HEK293 (cell line): ENCODE data around the gene LRP8.
A peak's percentile ranks its signal among the peaks of the same experiment; 100 is the strongest.

Experiments
- GLI2 ChIP-seq: fragments of 450-650 bp; formaldehyde crosslinking; IDR thresholded peaks from 2 replicates; pipeline ENCODE4; 2017; ENCODE audit warnings: missing biosample characterization, missing genetic modification characterization, low read depth, borderline replicate concordance
- HIC1 ChIP-seq: fragments of 450-650 bp; formaldehyde crosslinking; IDR thresholded peaks from 2 replicates; pipeline ENCODE4 v1.5.1; 2016; ENCODE audit warnings: missing biosample characterization, missing genetic modification characterization
- PRDM1 ChIP-seq: fragments of 450-650 bp; formaldehyde crosslinking; IDR thresholded peaks from 2 replicates; pipeline ENCODE4; 2016; ENCODE audit warnings: missing biosample characterization, missing genetic modification characterization
- PRDM4 ChIP-seq: fragments of 450-650 bp; formaldehyde crosslinking; IDR thresholded peaks from 2 replicates; pipeline ENCODE4 v1.5.1; 2017; ENCODE audit warnings: missing biosample characterization, missing genetic modification characterization
- PRDM6 ChIP-seq: fragments of 450-650 bp; formaldehyde crosslinking; IDR thresholded peaks from 2 replicates; pipeline ENCODE4 v1.5.1; 2017; ENCODE audit warnings: missing biosample characterization, missing genetic modification characterization
- SALL2 ChIP-seq: fragments of 450-650 bp; formaldehyde crosslinking; IDR thresholded peaks from 2 replicates; pipeline ENCODE4 v1.5.0; 2017; ENCODE audit warnings: missing biosample characterization, mild to moderate bottlenecking, missing genetic modification characterization, borderline replicate concordance
- ZBTB20 ChIP-seq: fragments of 450-650 bp; formaldehyde crosslinking; IDR thresholded peaks from 2 replicates; pipeline ENCODE4 v1.5.1; 2016; ENCODE audit warnings: missing biosample characterization, missing genetic modification characterization
- ZBTB48 ChIP-seq: fragments of 450-650 bp; formaldehyde crosslinking; IDR thresholded peaks from 2 replicates; pipeline ENCODE4 v1.5.1; 2016; ENCODE audit warnings: missing biosample characterization, missing genetic modification characterization
- ZFP69B ChIP-seq: fragments of 450-650 bp; formaldehyde crosslinking; IDR thresholded peaks from 2 replicates; pipeline ENCODE4 v1.5.1; 2016; ENCODE audit warnings: missing biosample characterization, missing genetic modification characterization
- ZNF121 ChIP-seq: fragments of 450-650 bp; formaldehyde crosslinking; IDR thresholded peaks from 2 replicates; pipeline ENCODE4 v1.5.1; 2016; ENCODE audit warnings: missing biosample characterization, missing genetic modification characterization
- ZNF16 ChIP-seq: fragments of 450-650 bp; formaldehyde crosslinking; IDR thresholded peaks from 2 replicates; pipeline ENCODE4 v1.5.1; 2016; ENCODE audit warnings: low read depth, missing biosample characterization, missing genetic modification characterization
- ZNF202 ChIP-seq: fragments of 450-650 bp; formaldehyde crosslinking; IDR thresholded peaks from 2 replicates; pipeline ENCODE4 v1.5.1; 2016; ENCODE audit warnings: missing biosample characterization, missing genetic modification characterization, borderline replicate concordance
- ZNF211 ChIP-seq: fragments of 450-650 bp; formaldehyde crosslinking; IDR thresholded peaks from 2 replicates; pipeline ENCODE4 v1.5.1; 2016; ENCODE audit warnings: low read depth, missing biosample characterization, missing genetic modification characterization
- ZNF239 ChIP-seq: fragments of 450-650 bp; formaldehyde crosslinking; IDR thresholded peaks from 2 replicates; pipeline ENCODE4 v1.5.1; 2016; ENCODE audit warnings: missing biosample characterization, missing genetic modification characterization
- ZNF26 ChIP-seq: fragments of 450-650 bp; formaldehyde crosslinking; IDR thresholded peaks from 2 replicates; pipeline ENCODE4 v1.5.1; 2016; ENCODE audit warnings: missing biosample characterization, missing genetic modification characterization
- ZNF274 ChIP-seq, 2 experiments: fragments of 200-500 bp in 1 of 2; fragments of 450-650 bp in 1 of 2; sonication (Bioruptor generic) in 1 of 2; formaldehyde crosslinking in 1 of 2; IDR thresholded peaks; 2 replicates each; pipeline versions ENCODE4 v1.5.1 to v1.6.1; 2014 to 2016; ENCODE audit warnings: borderline replicate concordance in 1 of 2, inconsistent platforms in 1 of 2, low read length in 1 of 2, missing biosample characterization in 1 of 2, missing genetic modification characterization in 1 of 2
- ZNF292 ChIP-seq: fragments of 450-650 bp; formaldehyde crosslinking; IDR thresholded peaks from 2 replicates; pipeline ENCODE4 v1.5.1; 2016; ENCODE audit warnings: low read depth, missing biosample characterization, missing genetic modification characterization, borderline replicate concordance
- ZNF311 ChIP-seq: fragments of 450-650 bp; formaldehyde crosslinking; IDR thresholded peaks from 2 replicates; pipeline ENCODE4 v1.5.1; 2017; ENCODE audit warnings: missing biosample characterization, missing genetic modification characterization, borderline replicate concordance
- ZNF366 ChIP-seq: fragments of 450-650 bp; formaldehyde crosslinking; conservative IDR thresholded peaks from 2 replicates; pipeline ENCODE4 v1.5.1; 2016; ENCODE audit warnings: missing biosample characterization, missing genetic modification characterization
- ZNF416 ChIP-seq: fragments of 450-650 bp; formaldehyde crosslinking; IDR thresholded peaks from 2 replicates; pipeline ENCODE4 v1.5.1; 2016; ENCODE audit warnings: missing biosample characterization, missing genetic modification characterization
- ZNF530 ChIP-seq: fragments of 450-650 bp; formaldehyde crosslinking; IDR thresholded peaks from 2 replicates; pipeline ENCODE4 v1.5.1; 2016; ENCODE audit warnings: low read depth, missing biosample characterization, missing genetic modification characterization
- ZNF585B ChIP-seq: fragments of 450-650 bp; formaldehyde crosslinking; IDR thresholded peaks from 2 replicates; pipeline ENCODE4 v1.5.1; 2016; ENCODE audit warnings: missing biosample characterization, missing genetic modification characterization
- ZNF660 ChIP-seq: fragments of 450-650 bp; IDR thresholded peaks from 2 replicates; pipeline ENCODE4 v1.5.1; 2018; ENCODE audit warnings: missing biosample characterization, mild to moderate bottlenecking, missing genetic modification characterization
- ZNF664 ChIP-seq: fragments of 450-650 bp; formaldehyde crosslinking; IDR thresholded peaks from 2 replicates; pipeline ENCODE4 v1.5.1; 2016; ENCODE audit warnings: missing biosample characterization, missing genetic modification characterization
- ZNF707 ChIP-seq: fragments of 450-650 bp; formaldehyde crosslinking; IDR thresholded peaks from 2 replicates; pipeline ENCODE4 v1.5.1; 2016; ENCODE audit warnings: missing biosample characterization, missing genetic modification characterization
- ZNF76 ChIP-seq: fragments of 450-650 bp; formaldehyde crosslinking; IDR thresholded peaks from 2 replicates; pipeline ENCODE4; 2016; ENCODE audit warnings: low read depth, missing biosample characterization, missing genetic modification characterization, borderline replicate concordance
- ZNF777 ChIP-seq: fragments of 450-650 bp; formaldehyde crosslinking; IDR thresholded peaks from 2 replicates; pipeline ENCODE4 v1.5.1; 2017; ENCODE audit warnings: missing biosample characterization, missing genetic modification characterization, borderline replicate concordance
- ZNF843 ChIP-seq: fragments of 450-650 bp; formaldehyde crosslinking; IDR thresholded peaks from 2 replicates; pipeline ENCODE4 v1.5.1; 2016; ENCODE audit warnings: missing biosample characterization, missing genetic modification characterization
- ZSCAN4 ChIP-seq: fragments of 450-650 bp; formaldehyde crosslinking; IDR thresholded peaks from 2 replicates; pipeline ENCODE4 v1.5.1; 2017; ENCODE audit warnings: missing biosample characterization, missing genetic modification characterization

Gene LRP8

GRCh38 chr1:53220171-53220961 lies 107.5 kb downstream of the LRP8 start, which contains the start of gene CZIB (continued):
- no peak for TF ChIP-seq ZNF416 (tag by site-specific recombination)
- TF ChIP-seq SALL2 (tag by site-specific recombination) = no peak
- no peak for TF ChIP-seq ZNF707 (tag by site-specific recombination)
- TF ChIP-seq ZNF777 (tag by site-specific recombination) = peak; percentile 46; the same call in 1 of the 2 replicates
- no peak for TF ChIP-seq PRDM6
- TF ChIP-seq ZNF366 (tag by site-specific recombination) = peak; percentile 39; the same call in 1 of the 2 replicates
- no peak for TF ChIP-seq ZNF664 (tag by site-specific recombination)
- no peak for TF ChIP-seq PRDM1 (tag by site-specific recombination)
- TF ChIP-seq ZSCAN4 (tag by site-specific recombination) = peak; percentile 64
- TF ChIP-seq HIC1 (tag by site-specific recombination) = peak; percentile 97
- TF ChIP-seq ZNF26 (tag by site-specific recombination) = no peak
- TF ChIP-seq ZNF239 (tag by site-specific recombination) = 0 out of 2 replicates have a peak, but pooled peaks have one; percentile 73
- no peak for TF ChIP-seq ZNF211 (tag by site-specific recombination)
- 0 out of 2 replicates have a peak, but pooled peaks have one; percentile 20 for TF ChIP-seq ZNF121
- no peak for TF ChIP-seq ZNF274 (IDR thresholded peaks at IDR 0.05; ENCODE audit: low read length)
- no peak for TF ChIP-seq ZNF274 (tag by site-specific recombination; IDR thresholded peaks at IDR 0.05; ENCODE audit: borderline replicate concordance)
- TF ChIP-seq ZFP69B (tag by site-specific recombination) = peak; percentile 76
- 0 out of 2 replicates have a peak, but pooled peaks have one; percentile 54 for TF ChIP-seq PRDM4 (tag by site-specific recombination)
- peak; percentile 81 for TF ChIP-seq ZNF76
- peak; percentile 91 for TF ChIP-seq ZNF843 (tag by site-specific recombination)
- TF ChIP-seq ZNF311 (tag by site-specific recombination) = no peak
- peak; percentile 91 for TF ChIP-seq ZBTB20
- TF ChIP-seq ZNF202 (tag by site-specific recombination) = no peak
- peak; percentile 85 for TF ChIP-seq ZNF660 (tag by site-specific recombination)
- TF ChIP-seq ZNF16 = no peak
- TF ChIP-seq ZBTB48 (tag by site-specific recombination) = peak; percentile 84
- TF ChIP-seq ZNF292 = no peak
- TF ChIP-seq ZNF530 (tag by site-specific recombination) = no peak
- TF ChIP-seq ZNF585B = no peak
- no peak for TF ChIP-seq GLI2
